Calu3 (cell line): Measurements from ENCODE around the gene PRR19. TPM values are rescaled to one million over a fixed set of nuclear protein-coding genes. Genes with fewer than 3 reads are reported as not detected.

Experiments used
- BruUV-seq: library from RNA; stranded (reverse); fragments of 400-500 nt; replicated peaks from 2 replicates; lab custom pipeline; 2021; lab: Mats Ljungman, UMichigan
- CTCF ChIA-PET: fragments of 300-600 bp; sonication (Branson Sonifier 250); formaldehyde crosslinking; loops from one replicate; lab custom pipeline; 2022; ENCODE audit warnings: antibody characterized with exemption; lab: Charles Lee
- DNase-seq: peaks from one replicate; pipeline ENCODE4 v3.0.0; 2022
- H3K27ac Mint-ChIP-seq: one replicate; pipeline ENCODE4 v1.8.0; 2022; ENCODE audit warnings: mixed read lengths; ENCODE audit not compliant: unreplicated experiment
- H3K27me3 Mint-ChIP-seq: one replicate; pipeline ENCODE4 v1.8.0; 2022; ENCODE audit warnings: mixed read lengths; ENCODE audit not compliant: unreplicated experiment
- H3K36me3 Mint-ChIP-seq: one replicate; pipeline ENCODE4 v1.8.0; 2022; ENCODE audit warnings: mild to moderate bottlenecking, moderate library complexity, mixed read lengths; ENCODE audit not compliant: insufficient read depth, unreplicated experiment
- H3K4me1 Mint-ChIP-seq: one replicate; pipeline ENCODE4 v1.8.0; 2022; ENCODE audit warnings: mild to moderate bottlenecking, low read depth, mixed read lengths; ENCODE audit not compliant: unreplicated experiment
- H3K4me3 Mint-ChIP-seq: one replicate; pipeline ENCODE4 v1.8.0; 2022; ENCODE audit warnings: mild to moderate bottlenecking, low read depth, moderate library complexity, mixed read lengths; ENCODE audit not compliant: unreplicated experiment
- H3K9me3 Mint-ChIP-seq: one replicate; pipeline ENCODE4 v1.8.0; 2022; ENCODE audit warnings: low read depth, mixed read lengths; ENCODE audit not compliant: unreplicated experiment
- intact Hi-C: fragments of 100-400 bp; cut with micrococcal nuclease; formaldehyde crosslinking; loops from one replicate; pipeline ENCODE4 v1.10.0; 2022; ENCODE audit not compliant: unreplicated experiment
- total RNA-seq: library from RNA; stranded (reverse); gene quantifications from 2 replicates; pipeline ENCODE4 v1.2.3, GENCODE V29; 2022
- TF ChIP-seq, protein P1 (sequence below): fragments of 200-600 bp; IDR thresholded peaks from one replicate; pipeline ENCODE4 v1.8.0; 2022; ENCODE audit warnings: antibody characterized with exemption; ENCODE audit not compliant: unreplicated experiment

The PRR19 gene
- total RNA-seq, 1 experiment from 2014 or later = 2.4 TPM

- Mint-ChIP-seq H3K9me3 (no peaks in the 10 kb centered on the region), H3K4me3 (peak overlapping the region; percentile 69), H3K36me3 (peaks cover 54% of the 10 kb centered on the region), H3K27me3 (no peaks in the 10 kb centered on the region), H3K27ac (peak overlapping the region; percentile 10), H3K4me1 (peaks cover 12% of the 10 kb centered on the region)
- no peak for DNase-seq
- CTCF ChIA-PET = interaction anchor here (1.2 kb wide), 1 partner anchor 38 kb away, joined by 4 read pairs; no protein-coding TSS in a partner anchor
- BruUV-seq = no TSS peak
- intact Hi-C loops = loop anchor here (10.0 kb wide), 1 partner anchor 160 kb away; no protein-coding TSS in a partner anchor
- TF ChIP-seq, protein P1, sequence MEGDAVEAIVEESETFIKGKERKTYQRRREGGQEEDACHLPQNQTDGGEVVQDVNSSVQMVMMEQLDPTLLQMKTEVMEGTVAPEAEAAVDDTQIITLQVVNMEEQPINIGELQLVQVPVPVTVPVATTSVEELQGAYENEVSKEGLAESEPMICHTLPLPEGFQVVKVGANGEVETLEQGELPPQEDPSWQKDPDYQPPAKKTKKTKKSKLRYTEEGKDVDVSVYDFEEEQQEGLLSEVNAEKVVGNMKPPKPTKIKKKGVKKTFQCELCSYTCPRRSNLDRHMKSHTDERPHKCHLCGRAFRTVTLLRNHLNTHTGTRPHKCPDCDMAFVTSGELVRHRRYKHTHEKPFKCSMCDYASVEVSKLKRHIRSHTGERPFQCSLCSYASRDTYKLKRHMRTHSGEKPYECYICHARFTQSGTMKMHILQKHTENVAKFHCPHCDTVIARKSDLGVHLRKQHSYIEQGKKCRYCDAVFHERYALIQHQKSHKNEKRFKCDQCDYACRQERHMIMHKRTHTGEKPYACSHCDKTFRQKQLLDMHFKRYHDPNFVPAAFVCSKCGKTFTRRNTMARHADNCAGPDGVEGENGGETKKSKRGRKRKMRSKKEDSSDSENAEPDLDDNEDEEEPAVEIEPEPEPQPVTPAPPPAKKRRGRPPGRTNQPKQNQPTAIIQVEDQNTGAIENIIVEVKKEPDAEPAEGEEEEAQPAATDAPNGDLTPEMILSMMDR = no peak
Observed at GRCh38 chr19:42284591-42285341, 17.2 kb upstream of the PRR19 start.

DNA sequence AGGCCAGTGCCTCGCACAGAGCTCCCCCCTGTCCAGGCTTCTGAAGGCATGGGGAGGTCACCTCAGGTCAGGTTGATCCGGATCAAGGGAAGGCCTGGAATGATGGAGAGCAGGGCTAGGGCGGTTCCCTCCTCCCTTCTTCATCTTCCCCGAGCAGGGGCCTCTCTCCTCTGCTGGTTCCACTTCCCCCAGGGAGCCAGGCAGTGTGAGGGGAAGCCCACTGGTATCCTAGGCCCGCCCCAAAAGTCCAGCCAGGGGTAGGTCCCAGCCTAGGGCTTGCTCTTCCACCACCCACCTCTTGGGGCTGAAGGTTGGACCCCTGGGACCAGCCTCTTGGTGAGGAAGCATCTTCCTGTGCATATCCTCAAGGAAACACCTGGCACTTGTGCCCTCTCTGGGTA lies 16.4 kb upstream of the PRR19 start:
- peak overlapping the region; percentile 69 for H3K4me3 Mint-ChIP-seq

DNA sequence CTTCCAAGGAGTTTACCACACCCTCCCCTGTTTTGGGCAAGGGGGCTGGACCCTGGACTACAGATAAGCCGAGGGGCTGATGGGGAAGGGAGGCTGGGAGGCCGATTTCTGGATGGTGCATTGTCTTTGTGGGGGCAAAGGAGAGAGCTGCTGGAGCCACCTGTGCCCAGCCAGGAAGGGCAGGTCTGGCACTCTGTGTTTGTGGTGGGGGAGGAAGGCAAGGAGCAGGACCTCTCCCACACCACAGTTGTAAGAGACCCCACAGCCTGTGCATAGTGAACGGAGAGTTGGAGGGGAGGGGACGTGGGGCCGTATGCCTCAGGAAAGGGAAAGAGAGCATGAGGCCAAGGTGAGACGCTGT lies 16.0 kb upstream of the PRR19 start:
- H3K36me3 Mint-ChIP-seq = peaks cover 53% of the 10 kb centered on the region
- H3K9me3 Mint-ChIP-seq = no peaks in the 10 kb centered on the region
- intact Hi-C loops = loop anchor here (10.0 kb wide), 1 partner anchor 161 kb away; no protein-coding TSS in a partner anchor
- DNase-seq = no peak
- CTCF ChIA-PET = no interaction called here
- no peak overlapping the region for H3K4me3 Mint-ChIP-seq
- H3K27ac Mint-ChIP-seq = no peak overlapping the region
- peaks cover 10% of the 10 kb centered on the region for H3K4me1 Mint-ChIP-seq
- BruUV-seq = no TSS peak
- TF ChIP-seq, protein P1 = no peak
- H3K27me3 Mint-ChIP-seq = no peaks in the 10 kb centered on the region

More for the DNA sequence above, 16.4 kb upstream of the PRR19 start:
- H3K27me3 Mint-ChIP-seq = no peaks in the 10 kb centered on the region
- DNase-seq = no peak
- H3K36me3 Mint-ChIP-seq = peaks cover 53% of the 10 kb centered on the region
- TF ChIP-seq, protein P1 = no peak
- no peak overlapping the region for H3K27ac Mint-ChIP-seq
- H3K4me1 Mint-ChIP-seq = peaks cover 10% of the 10 kb centered on the region
- intact Hi-C loops = loop anchor here (10.0 kb wide), 1 partner anchor 161 kb away; no protein-coding TSS in a partner anchor
- H3K9me3 Mint-ChIP-seq = no peaks in the 10 kb centered on the region
- BruUV-seq = no TSS peak
- CTCF ChIA-PET = interaction anchor here (1.2 kb wide), 1 partner anchor 39 kb away, joined by 4 read pairs; no protein-coding TSS in a partner anchor

DNA sequence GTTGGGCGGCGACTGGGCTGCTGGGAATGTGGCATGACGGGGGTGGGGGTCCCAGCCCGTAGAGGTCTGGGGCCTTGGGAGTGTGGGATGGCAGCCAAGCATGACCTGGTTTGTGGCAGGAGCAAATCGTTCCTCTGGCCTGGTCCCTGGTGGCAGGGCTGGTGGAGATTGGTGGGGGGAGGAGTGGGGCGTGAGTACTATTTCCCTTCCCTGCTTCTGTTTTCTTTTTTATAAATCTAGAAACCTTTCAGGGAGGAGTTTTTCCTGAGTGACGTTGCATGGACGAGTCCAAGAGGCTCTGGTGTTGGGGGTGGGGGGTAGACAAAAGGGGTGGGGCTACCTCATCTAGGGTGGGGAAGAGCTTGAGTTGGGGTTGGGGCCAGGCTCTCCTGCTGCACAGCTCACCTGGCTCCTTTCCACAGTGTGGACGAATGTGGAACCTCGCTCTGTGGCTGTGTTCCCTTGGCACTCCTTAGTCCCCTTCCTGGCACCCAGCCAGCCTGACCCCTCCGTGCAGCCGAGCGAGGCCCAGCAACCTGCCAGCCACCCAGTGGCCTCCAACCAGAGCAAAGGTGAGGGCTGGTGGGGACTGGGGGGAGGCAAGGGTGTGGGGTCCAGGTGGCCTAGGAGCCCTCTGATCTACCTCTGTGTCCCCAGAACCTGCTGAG lies 15.4 kb upstream of the PRR19 start:
- no peak for DNase-seq
- H3K4me3 Mint-ChIP-seq = no peak overlapping the region
- peaks cover 14% of the 10 kb centered on the region for H3K4me1 Mint-ChIP-seq
- H3K27ac Mint-ChIP-seq = no peak overlapping the region
- intact Hi-C loops = loop anchor here (10.0 kb wide), 1 partner anchor 162 kb away; no protein-coding TSS in a partner anchor
- CTCF ChIA-PET = no interaction called here
- TF ChIP-seq, protein P1 = no peak
- H3K27me3 Mint-ChIP-seq = no peaks in the 10 kb centered on the region
- H3K36me3 Mint-ChIP-seq = peaks cover 49% of the 10 kb centered on the region
- no TSS peak for BruUV-seq
- H3K9me3 Mint-ChIP-seq = no peaks in the 10 kb centered on the region
